Right lobe of liver (tissue), 6 donors: ENCODE results near the gene RGS10. TPM values are rescaled to one million over a fixed set of nuclear protein-coding genes. Genes with fewer than 3 reads are reported as not detected.

Source experiments
- ATAC-seq, 4 donors: fragments of 200-7000 bp; cut with Tn5 transposase; one replicate each; pipeline ENCODE4 v1.9.1; 2020; ENCODE audit warnings: mild to moderate bottlenecking in 4 of 4, moderate library complexity in 4 of 4
- DNase-seq, 3 donors: peaks; one replicate each; pipeline ENCODE4 v3.0.0-alpha.2; 2020
- H3K27ac ChIP-seq, 3 donors: fragments of 200-600 bp; one replicate each; pipeline ENCODE4 v1.8.0; 2022
- H3K27me3 ChIP-seq, 2 donors: fragments of 200-600 bp; one replicate each; pipeline ENCODE4 v1.8.0; 2022
- H3K36me3 ChIP-seq, 4 donors: fragments of 200-600 bp; sonication (generic) in 1 of 4; one replicate each; pipeline versions ENCODE4 v1.5.1 to v1.8.0; 2017 to 2022; ENCODE audit warnings: control low read depth in 1 of 4
- H3K4me1 ChIP-seq, 4 donors: fragments of 200-600 bp; sonication (generic) in 1 of 4; one replicate each; pipeline versions ENCODE4 v1.5.1 to v1.8.0; 2017 to 2022; ENCODE audit warnings: control low read depth in 1 of 4
- H3K4me3 ChIP-seq, 3 donors: fragments of 200-600 bp; one replicate each; pipeline ENCODE4 v1.8.0; 2022
- H3K9me3 ChIP-seq, 4 donors: fragments of 200-600 bp; sonication (generic) in 1 of 4; one replicate each; pipeline versions ENCODE4 v1.5.1 to v1.8.0; 2017 to 2022; ENCODE audit warnings: control low read depth in 1 of 4
- CTCF ChIP-seq, 4 donors: fragments of 200-600 bp in 3 of 4; fragments of 450-650 bp in 1 of 4; IDR thresholded peaks; one replicate each; pipeline versions ENCODE4 v1.5.1 to v1.8.0; 2016 to 2022; ENCODE audit warnings: antibody characterized with exemption in 4 of 4, mild to moderate bottlenecking in 2 of 4
- POLR2A ChIP-seq: fragments of 450-650 bp; IDR thresholded peaks from one replicate; pipeline ENCODE4 v1.6.1; 2017; ENCODE audit warnings: antibody characterized with exemption, mild to moderate bottlenecking
- WGBS: methylation state at CpG from one replicate; pipeline ENCODE4 v1.1.6; 2018; ENCODE audit warnings: low coverage, low lambda C conversion rate; ENCODE audit not compliant: insufficient coverage; ENCODE audit errors: missing lambda C conversion rate; 5-methylcytosine and 5-hydroxymethylcytosine counted together
- intact Hi-C, 2 donors: fragments of 100-400 bp; cut with DNase I; formaldehyde crosslinking; loops; one replicate each; pipeline versions ENCODE4 v1.11.2 to v1.14.1; 2022
- total RNA-seq, 6 experiments: library from RNA; depleted of rRNA in 2 of 6; stranded (reverse); fragments of >200 nt in 2 of 6; fragmentation: NEBNext Ultra II Directional in 3 of 6; extraction: Animal tissue kit (Norgen Biotek cat#: 25700) in 3 of 6; gene quantifications; one replicate each; pipeline versions ENCODE4 v1.1.0 to v1.2.4, GENCODE V29; 2016 to 2023
- donor health status: DM: no; HTN: yes; CAD: no.
- donor health status: DM: no; HTN: no; CAD: no.
- donor health status: DM: no; HTN: no; CAD: no.
- donor health status: DM: no; HTN: yes; CAD: no.
- donor health status: DM: no; HTN: yes; CAD: no.

RGS10 gene
- total RNA-seq, 6 experiments from 2014 or later = 0.95 to 5.2 (median 3.7) TPM

DNA sequence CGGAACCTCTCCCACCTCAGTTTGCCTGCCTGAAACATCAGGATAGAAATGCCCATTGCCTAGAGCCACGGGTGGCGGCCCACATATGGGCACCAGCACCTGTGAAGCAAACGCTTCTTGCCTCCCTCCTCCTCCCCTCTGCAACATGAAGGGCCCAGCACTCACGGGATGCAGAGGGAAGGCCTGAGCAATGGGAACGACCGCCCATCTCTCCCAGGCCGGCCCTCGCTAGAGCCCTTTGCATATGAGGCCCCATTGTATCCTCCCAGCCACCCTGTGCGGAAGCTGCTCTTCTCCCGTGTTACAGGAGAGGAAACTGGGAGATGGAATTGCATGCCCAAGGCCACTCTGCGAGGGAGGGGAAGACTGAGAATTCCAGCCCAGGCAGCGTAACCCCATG lies 88.2 kb downstream of the RGS10 start:
- H3K27me3 ChIP-seq = no peaks in the 10 kb centered on the region
- no peak for TF ChIP-seq CTCF (IDR thresholded peaks at IDR 0.05)
- no peak for TF ChIP-seq POLR2A
- ATAC-seq = no peak
- H3K4me1 ChIP-seq = no peaks in the 10 kb centered on the region
- intact Hi-C loops = no loop called here
- H3K9me3 ChIP-seq = no peaks in the 10 kb centered on the region
- no CpG with 5 or more reads among the region's 13 CpGs for WGBS
- H3K27ac ChIP-seq = no peak overlapping the region
- no peaks in the 10 kb centered on the region for H3K36me3 ChIP-seq
- no peak overlapping the region for H3K4me3 ChIP-seq
- no peak for DNase-seq

DNA sequence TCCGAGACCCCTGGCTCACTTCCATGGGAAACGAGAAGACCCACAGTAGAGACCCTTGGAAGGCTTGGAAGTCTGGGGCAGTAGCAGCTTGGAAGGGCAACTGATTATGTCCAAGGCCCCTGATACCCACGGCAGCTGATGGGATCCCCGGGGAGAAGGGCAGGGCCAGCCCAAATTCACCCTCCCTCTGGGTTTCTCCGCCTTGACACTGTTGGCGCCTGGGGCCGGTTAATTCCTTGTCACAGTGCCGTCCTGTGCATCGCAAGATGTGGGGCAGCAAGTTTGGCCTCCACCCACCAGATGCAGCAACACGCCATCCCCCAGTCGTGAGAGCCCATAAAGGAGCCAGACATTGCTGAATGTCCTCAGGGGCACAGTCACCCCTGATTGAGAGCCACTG lies 89.2 kb downstream of the RGS10 start:
- H3K27me3 ChIP-seq = no peaks in the 10 kb centered on the region

GRCh38 chr10:119452396-119452795 lies 90.1 kb downstream of the RGS10 start:
- Histone ChIP-seq H3K9me3 (no peaks in the 10 kb centered on the region), H3K4me3 (no peak overlapping the region), H3K36me3 (no peaks in the 10 kb centered on the region), H3K27me3 (no peaks in the 10 kb centered on the region), H3K27ac (no peak overlapping the region), H3K4me1 (no peaks in the 10 kb centered on the region)
- intact Hi-C loops = no loop called here
- TF ChIP-seq POLR2A (no peak), CTCF (IDR thresholded peaks at IDR 0.05) (no peak)
- no peak for DNase-seq
- ATAC-seq = no peak
- 100% methylated on average over 1 of the region's 14 CpGs for WGBS

More for the DNA sequence above, 89.2 kb downstream of the RGS10 start:
- no peaks in the 10 kb centered on the region for H3K36me3 ChIP-seq
- no peak for ATAC-seq
- no peaks in the 10 kb centered on the region for H3K4me1 ChIP-seq
- 82% methylated on average over 6 of the region's 11 CpGs for WGBS
- DNase-seq = no peak
- H3K4me3 ChIP-seq = no peak overlapping the region
- intact Hi-C loops = no loop called here
- H3K9me3 ChIP-seq = no peaks in the 10 kb centered on the region
- H3K27ac ChIP-seq = no peak overlapping the region
- TF ChIP-seq CTCF (IDR thresholded peaks at IDR 0.05) (no peak), POLR2A (no peak)

DNA sequence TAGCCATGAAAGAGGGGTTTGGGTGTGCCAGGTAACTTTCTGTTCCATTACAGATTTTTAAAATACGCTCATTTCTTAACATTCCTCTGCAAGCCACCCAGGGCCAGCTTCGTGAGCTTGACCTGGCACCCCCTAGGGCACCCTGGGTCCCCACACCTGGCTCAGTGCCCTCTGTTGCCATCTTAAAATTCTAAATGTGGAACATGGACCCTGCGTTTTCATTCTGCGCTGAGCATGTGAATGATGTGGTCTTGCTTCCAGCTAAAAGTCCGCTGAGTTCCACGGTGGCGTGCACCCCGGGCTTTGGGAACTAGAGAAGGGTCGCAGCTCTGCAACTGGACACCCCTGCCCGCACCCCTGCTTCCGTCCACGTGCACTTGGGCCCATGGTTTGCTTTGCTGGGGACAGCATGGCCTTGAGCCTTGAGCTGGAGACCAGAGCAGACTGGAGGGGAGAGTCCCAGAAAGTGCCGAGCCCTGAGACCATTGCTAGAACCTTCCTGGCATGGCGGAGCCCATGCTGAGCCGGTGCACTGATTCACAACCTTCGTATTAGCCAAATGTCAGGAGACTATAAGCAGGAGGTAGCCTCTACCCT lies 91.1 kb downstream of the RGS10 start:
- H3K27ac ChIP-seq = no peak overlapping the region
- H3K4me1 ChIP-seq = no peaks in the 10 kb centered on the region
- ATAC-seq (no peak), DNase-seq (peak in 1 of 3 donors; percentile 22)
- intact Hi-C loops = no loop called here
- no peak for TF ChIP-seq POLR2A
- TF ChIP-seq CTCF (IDR thresholded peaks at IDR 0.05) = no peak
- H3K4me3 ChIP-seq = no peak overlapping the region
- H3K36me3 ChIP-seq = no peaks in the 10 kb centered on the region
- WGBS = 93% methylated on average over 12 of the region's 16 CpGs
- no peaks in the 10 kb centered on the region for H3K9me3 ChIP-seq
- no peaks in the 10 kb centered on the region for H3K27me3 ChIP-seq
